ENCODE data around the gene KIRREL3.

KIRREL3 gene

DNA sequence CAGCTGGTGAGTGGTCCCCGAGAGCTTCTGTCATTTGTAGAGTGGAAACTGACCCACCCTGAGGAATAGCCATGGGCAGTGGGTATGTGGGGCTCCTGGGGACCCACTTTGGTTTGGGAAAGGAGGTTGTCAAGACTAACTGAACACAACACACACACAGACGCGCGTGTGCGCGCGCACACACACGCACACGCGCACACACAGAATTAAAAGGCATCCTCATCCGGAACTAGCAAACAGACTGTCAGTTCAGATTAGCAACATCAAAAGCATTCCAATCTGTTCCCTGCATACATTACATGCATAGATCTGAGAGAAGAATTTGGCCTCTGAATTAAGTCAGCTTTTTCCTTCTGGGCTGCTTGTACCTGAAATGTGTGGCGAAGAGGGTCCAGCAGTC is 360.4 kb downstream of the KIRREL3 start:
- TF ChIP-seq ZFX (IDR thresholded peaks at IDR 0.05) = no peak
- TF ChIP-seq, protein P1, sequence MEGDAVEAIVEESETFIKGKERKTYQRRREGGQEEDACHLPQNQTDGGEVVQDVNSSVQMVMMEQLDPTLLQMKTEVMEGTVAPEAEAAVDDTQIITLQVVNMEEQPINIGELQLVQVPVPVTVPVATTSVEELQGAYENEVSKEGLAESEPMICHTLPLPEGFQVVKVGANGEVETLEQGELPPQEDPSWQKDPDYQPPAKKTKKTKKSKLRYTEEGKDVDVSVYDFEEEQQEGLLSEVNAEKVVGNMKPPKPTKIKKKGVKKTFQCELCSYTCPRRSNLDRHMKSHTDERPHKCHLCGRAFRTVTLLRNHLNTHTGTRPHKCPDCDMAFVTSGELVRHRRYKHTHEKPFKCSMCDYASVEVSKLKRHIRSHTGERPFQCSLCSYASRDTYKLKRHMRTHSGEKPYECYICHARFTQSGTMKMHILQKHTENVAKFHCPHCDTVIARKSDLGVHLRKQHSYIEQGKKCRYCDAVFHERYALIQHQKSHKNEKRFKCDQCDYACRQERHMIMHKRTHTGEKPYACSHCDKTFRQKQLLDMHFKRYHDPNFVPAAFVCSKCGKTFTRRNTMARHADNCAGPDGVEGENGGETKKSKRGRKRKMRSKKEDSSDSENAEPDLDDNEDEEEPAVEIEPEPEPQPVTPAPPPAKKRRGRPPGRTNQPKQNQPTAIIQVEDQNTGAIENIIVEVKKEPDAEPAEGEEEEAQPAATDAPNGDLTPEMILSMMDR (conservative IDR thresholded peaks at IDR 0.05) = no peak
- H3K27ac ChIP-seq = no peak overlapping the region

DNA sequence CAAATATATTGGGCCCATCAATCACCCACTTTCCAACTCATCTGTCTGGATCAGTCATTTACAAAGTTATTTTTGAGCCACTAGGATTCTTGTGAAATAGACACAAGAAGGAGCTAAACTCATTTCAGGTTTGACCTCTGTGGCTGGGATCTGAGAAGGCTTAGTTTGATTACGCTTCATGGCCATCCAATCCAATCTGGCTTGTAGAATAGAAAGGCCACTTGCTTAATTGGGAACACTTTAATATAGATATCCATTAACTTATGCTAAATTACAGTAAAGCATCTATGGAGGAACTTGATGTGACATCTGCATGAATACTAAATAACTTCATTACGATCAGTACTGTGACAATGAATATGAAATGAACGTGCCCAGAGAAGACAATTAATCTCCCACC is 360.9 kb downstream of the KIRREL3 start:
- no peak overlapping the region for H3K27ac ChIP-seq
- TF ChIP-seq, protein P1 (conservative IDR thresholded peaks at IDR 0.05) = no peak
- no peak for TF ChIP-seq ZFX (IDR thresholded peaks at IDR 0.05)

DNA sequence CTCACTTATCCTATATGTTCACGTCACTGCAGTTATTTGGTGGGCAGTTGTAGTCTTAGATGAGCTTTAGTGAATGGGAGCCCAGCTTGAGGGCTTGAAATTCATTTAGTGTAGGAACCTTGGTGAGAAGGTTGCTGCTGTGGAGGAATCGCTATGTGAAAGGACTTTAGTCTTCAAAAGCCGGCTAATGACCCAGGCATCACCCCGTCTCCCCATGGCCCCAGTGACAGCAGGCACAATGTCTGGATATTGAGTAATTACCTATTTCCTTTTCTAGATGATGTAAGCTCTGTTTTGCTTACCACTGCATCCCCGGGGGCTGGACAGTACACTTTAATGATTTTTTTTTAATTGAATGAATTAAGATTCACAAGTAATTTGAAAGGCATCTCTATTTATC is 361.9 kb downstream of the KIRREL3 start:
- H3K27ac ChIP-seq = no peak overlapping the region
- TF ChIP-seq ZFX (IDR thresholded peaks at IDR 0.05) = no peak
- TF ChIP-seq, protein P1 (conservative IDR thresholded peaks at IDR 0.05) = no peak

DNA sequence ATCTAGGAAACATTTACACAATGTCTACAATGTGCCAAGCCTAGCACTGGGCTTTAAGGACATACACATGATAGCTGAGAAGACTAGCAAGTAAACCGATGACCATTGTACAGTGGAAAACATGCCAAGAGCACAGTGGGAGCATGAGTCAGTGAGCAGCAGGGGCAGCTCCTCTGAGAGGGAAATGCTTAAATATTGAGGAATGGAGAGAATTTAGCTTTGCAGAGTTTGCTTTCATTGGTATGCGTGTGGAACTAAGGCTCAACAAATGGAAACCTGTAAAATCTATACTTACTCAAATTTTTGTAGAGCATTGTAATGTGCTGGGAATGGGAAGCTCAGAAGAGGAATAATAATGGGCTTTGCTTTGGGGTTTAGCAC is 362.8 kb downstream of the KIRREL3 start:
- TF ChIP-seq ZFX (IDR thresholded peaks at IDR 0.05) = no peak
- TF ChIP-seq, protein P1 (conservative IDR thresholded peaks at IDR 0.05) = no peak
- no peak overlapping the region for H3K27ac ChIP-seq

DNA sequence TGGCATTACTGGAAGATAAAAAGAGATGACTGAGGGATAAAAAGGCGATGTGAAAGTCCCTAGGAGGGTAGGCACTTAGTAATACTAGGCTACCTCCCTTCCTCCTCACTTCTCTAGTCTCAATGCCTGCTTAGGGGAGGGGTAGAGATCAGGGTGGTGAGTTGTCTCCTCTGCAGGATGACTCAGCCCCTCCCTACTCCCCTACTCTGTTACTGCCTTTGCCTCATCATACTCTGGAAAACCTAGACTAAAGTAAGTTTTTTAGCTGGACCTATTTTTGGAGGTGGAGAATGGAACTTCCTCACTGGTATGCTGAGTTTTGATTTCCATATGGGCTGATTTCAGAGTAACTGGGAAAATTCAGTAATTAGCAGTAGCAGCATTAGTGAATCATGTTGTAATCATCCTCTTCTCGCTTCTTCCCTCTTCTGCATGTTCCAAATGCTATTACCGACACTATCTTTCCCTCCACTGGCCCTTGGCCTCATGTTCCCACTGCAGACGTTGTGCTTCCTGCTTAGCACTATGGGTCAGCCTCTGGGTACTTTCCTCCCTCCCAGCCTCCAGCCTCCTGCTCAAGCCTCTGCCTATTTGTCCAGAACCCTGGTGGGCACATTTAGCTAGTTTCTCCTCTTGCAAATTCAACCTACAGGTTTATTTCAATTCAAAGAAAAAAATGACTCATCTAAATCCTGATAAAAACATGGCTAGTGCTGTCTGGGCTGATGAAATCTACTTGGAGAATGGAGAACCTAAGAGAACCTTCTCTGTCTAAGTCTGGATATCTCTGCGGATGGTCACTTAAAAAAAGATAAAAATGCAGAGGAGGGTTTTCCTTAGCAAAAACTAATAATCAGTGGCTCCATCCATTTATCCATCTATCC is 363.4 kb downstream of the KIRREL3 start:
- TF ChIP-seq, protein P1 (conservative IDR thresholded peaks at IDR 0.05) = no peak
- no peak overlapping the region for H3K27ac ChIP-seq

DNA sequence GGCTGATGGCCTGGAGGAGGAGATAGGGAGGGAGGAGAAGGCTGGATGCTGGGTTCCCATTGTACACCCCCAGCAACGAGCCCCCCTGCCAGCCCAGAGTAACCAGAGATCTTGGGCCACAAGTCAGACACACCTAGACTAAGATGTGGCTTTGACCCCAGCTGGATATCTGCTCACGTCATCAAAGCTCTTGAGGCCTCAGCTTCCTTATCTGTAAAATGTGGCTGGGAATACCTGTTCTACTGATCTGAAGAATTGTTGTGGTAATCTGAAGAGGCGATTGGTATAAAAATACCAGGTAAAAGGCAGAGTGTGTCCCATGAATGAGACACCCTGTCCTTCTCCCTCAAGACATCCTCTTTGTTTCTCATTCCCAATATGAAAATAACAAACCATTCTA is 365.1 kb downstream of the KIRREL3 start:
- TF ChIP-seq ZFX (IDR thresholded peaks at IDR 0.05) = no peak
- TF ChIP-seq, protein P1 (conservative IDR thresholded peaks at IDR 0.05) = no peak
- no peak overlapping the region for H3K27ac ChIP-seq

DNA sequence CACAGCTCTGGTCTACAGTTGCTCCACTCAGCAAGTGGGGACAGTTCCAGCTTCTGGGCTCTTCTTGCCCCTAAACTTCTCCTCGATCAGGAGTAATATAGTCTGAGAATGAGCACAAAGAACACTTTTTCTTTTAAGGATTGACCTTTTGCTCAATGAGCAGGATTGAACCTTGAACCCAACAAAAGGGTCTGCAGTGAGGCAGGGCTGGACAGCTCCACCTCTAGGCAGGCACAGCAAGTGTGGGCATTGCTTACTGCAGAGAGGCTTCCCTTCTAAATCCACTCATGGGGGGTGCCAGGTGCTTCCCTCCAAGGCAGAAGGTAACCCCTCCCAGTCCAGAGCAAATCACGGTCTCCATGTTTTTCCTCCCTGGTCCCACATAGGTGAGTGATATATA is 365.6 kb downstream of the KIRREL3 start:
- TF ChIP-seq ZFX (IDR thresholded peaks at IDR 0.05) = no peak
- TF ChIP-seq, protein P1 (conservative IDR thresholded peaks at IDR 0.05) = no peak
- H3K27ac ChIP-seq = no peak overlapping the region
